GM19240 (cell line): ENCODE measurements around the gene CBX4.
A peak's percentile ranks its signal among the peaks of the same experiment; 100 is the strongest.

Experiments
- DNase-seq: peaks from one replicate; pipeline ENCODE4 v3.0.0; 2011; ENCODE audit warnings: low spot score; ENCODE audit not compliant: insufficient read length

The CBX4 gene

GRCh38 chr17:79802039-79802735 is 37.1 kb downstream of the CBX4 start:
- DNase-seq, result no peak

GRCh38 chr17:79801156-79802038 is 37.8 kb downstream of the CBX4 start:
- no peak for DNase-seq

- DNase-seq, result no peak
Observed at GRCh38 chr17:79800325-79801155, 38.7 kb downstream of the CBX4 start.

GRCh38 chr17:79799538-79800324 is 39.5 kb downstream of the CBX4 start:
- no peak for DNase-seq

GRCh38 chr17:79799174-79799537 is 40.1 kb downstream of the CBX4 start:
- no peak for DNase-seq

GRCh38 chr17:79798299-79799173 is 40.7 kb downstream of the CBX4 start:
- DNase-seq, result no peak

GRCh38 chr17:79797492-79798298 is 41.5 kb downstream of the CBX4 start:
- DNase-seq, result no peak

- DNase-seq, result peak; percentile 100
Observed at GRCh38 chr17:79796763-79797491, 42.3 kb downstream of the CBX4 start, which contains the start of gene CBX8. TSS of gene CBX8 (minus strand) at chr17:79797077. CDS start at chr17:79796998, 79 bp downstream.

GRCh38 chr17:79796444-79796762 is 42.8 kb downstream of the CBX4 start:
- no peak for DNase-seq

GRCh38 chr17:79795795-79796443 is 43.3 kb downstream of the CBX4 start:
- DNase-seq, result no peak

- no peak for DNase-seq
Observed at GRCh38 chr17:79794659-79795511, 44.4 kb downstream of the CBX4 start.

GRCh38 chr17:79793924-79794304 is 45.3 kb downstream of the CBX4 start:
- no peak for DNase-seq

GRCh38 chr17:79792984-79793923 is 46.0 kb downstream of the CBX4 start:
- DNase-seq, result no peak

- no peak for DNase-seq
Observed at GRCh38 chr17:79792341-79792871, 46.8 kb downstream of the CBX4 start.

- DNase-seq, result no peak
Observed at GRCh38 chr17:79791735-79792161, 47.5 kb downstream of the CBX4 start.
